OCI-LY7 (cell line): ENCODE measurements around the gene COX20.

Source experiments
- EZH2phosphoT487 ChIP-seq: fragments of 200-600 bp; sonication (generic); IDR thresholded peaks from 2 replicates; pipeline ENCODE4 v1.6.1; 2018; ENCODE audit warnings: low read depth, borderline replicate concordance, mild to moderate bottlenecking, mixed run types, antibody characterized with exemption, low read length, moderate library complexity, mixed read lengths
- TF ChIP-seq, protein P1 (sequence below): fragments of 200-600 bp; sonication (generic); conservative IDR thresholded peaks from 2 replicates; pipeline ENCODE4 v1.5.1; 2014; ENCODE audit warnings: mild to moderate bottlenecking, antibody characterized with exemption, low read length, moderate library complexity, mixed read lengths

DNA sequence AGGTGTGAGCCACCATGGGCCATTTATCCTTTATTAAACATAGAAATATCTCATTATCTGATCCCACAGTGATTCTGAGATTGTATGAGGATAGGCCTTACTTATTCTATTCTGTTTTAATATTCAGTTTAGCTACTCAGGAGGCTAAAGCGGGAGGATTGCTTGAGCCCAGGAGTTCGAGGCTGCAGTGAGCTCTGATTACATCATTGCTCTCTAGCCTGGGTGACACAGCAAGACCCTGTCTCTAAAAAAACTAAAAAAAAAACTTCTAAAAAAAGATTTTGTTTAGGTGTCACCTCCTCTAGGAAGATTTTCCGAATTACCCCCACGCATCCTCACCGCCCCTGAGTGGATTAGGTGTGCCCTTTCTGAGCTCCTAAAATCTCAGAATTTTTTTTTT is 43.2 kb downstream of the COX20 start:
- TF ChIP-seq EZH2phosphoT487: no peak
- TF ChIP-seq, protein P1, sequence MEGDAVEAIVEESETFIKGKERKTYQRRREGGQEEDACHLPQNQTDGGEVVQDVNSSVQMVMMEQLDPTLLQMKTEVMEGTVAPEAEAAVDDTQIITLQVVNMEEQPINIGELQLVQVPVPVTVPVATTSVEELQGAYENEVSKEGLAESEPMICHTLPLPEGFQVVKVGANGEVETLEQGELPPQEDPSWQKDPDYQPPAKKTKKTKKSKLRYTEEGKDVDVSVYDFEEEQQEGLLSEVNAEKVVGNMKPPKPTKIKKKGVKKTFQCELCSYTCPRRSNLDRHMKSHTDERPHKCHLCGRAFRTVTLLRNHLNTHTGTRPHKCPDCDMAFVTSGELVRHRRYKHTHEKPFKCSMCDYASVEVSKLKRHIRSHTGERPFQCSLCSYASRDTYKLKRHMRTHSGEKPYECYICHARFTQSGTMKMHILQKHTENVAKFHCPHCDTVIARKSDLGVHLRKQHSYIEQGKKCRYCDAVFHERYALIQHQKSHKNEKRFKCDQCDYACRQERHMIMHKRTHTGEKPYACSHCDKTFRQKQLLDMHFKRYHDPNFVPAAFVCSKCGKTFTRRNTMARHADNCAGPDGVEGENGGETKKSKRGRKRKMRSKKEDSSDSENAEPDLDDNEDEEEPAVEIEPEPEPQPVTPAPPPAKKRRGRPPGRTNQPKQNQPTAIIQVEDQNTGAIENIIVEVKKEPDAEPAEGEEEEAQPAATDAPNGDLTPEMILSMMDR: no peak
